ENCODE measurements around the gene FYB1. TPM values are rescaled to one million over a fixed set of nuclear protein-coding genes. Genes with fewer than 3 reads are reported as not detected.

The FYB1 gene
- total RNA-seq, 1 experiment from 2014 or later = not detected

DNA sequence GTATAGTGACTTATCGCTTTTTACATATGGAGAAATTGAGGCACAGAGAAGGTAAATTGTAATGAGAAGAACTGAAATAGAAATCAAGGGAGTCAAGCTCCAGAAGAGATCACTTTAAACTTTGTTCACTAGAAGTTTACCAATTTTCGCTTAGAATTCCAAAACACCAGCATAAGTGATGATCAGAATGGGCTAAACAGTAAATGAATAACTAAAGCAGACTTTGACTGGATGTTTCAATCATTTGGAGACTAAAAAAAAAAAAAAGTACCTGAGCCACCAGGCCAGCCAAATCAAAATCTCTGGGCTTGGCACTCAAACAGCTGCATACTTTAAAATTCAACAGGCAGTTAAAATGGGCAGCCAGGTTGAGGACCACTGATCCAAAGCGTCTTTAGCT is 38.2 kb upstream of the FYB1 start:
- ChIA-PET POLR2A (ENCODE audit: low non-redundant PET) (no interaction called here), CTCF (no interaction called here)
- no peaks in the 10 kb centered on the region for H3K27me3 ChIP-seq (replicated peaks; ENCODE audit: insufficient read depth, low read depth, low read length, poor library complexity)
- intact Hi-C loops (cut with micrococcal nuclease; ENCODE audit: unreplicated experiment) = no loop called here
- no peaks in the 10 kb centered on the region for H3K9me3 ChIP-seq (ENCODE audit: low read depth, low read length, poor library complexity, severe bottlenecking)
- BruUV-seq (replicated peaks) = no TSS peak
- H3K4me1 ChIP-seq (ENCODE audit: insufficient read depth, low read length, poor library complexity, severe bottlenecking) = no peaks in the 10 kb centered on the region
- H3K36me3 ChIP-seq (ENCODE audit: insufficient read depth, low read length, poor library complexity, severe bottlenecking) = no peaks in the 10 kb centered on the region
- no peak for DNase-seq (ENCODE audit: low spot score)
- H3K27ac ChIP-seq (ENCODE audit: low read depth, low read length, poor library complexity, severe bottlenecking) = no peak overlapping the region
- no peak overlapping the region for H3K4me3 ChIP-seq (ENCODE audit: low read depth, low read length, poor library complexity, severe bottlenecking)
- TF ChIP-seq EZH2 (IDR thresholded peaks at IDR 0.05; ENCODE audit: borderline replicate concordance, low read depth, low read length, poor library complexity, severe bottlenecking) = no peak

DNA sequence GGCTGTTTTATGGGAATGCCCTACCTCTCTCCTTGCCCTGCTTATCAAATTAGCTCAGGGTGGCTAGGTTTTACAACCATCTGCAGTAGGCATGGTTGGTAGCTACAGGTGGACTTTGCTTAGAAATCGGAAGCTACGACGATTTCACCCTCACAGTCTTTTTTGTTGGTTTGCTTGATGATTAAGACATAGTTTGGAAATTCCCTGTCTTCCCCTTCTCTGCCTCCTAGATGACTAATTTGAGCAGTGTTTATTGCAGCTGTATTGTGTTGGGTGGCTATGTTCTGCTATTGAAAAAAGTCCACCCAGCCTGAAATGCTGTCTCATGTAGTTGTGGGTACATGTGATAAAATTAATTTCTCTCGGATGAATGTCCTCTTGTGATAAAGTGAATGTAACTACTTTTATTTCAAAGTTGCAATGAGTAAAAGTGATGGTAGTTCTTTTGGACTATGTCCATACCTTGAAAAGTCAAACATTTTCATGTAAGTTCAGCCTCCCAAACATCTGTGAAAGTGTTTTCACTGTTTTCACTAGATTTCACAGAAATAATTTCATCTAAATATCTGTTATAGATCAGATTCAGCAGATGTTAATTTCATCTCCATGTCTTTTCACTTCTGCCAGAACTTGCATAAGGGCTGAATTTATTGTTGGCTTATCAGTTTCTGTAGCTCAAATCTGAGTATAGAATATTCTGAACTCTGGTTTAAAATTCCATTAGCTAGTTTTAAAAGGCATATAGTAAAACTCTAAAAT is 37.3 kb upstream of the FYB1 start:
- intact Hi-C loops (cut with micrococcal nuclease; ENCODE audit: unreplicated experiment) = no loop called here
- Histone ChIP-seq H3K4me1 (ENCODE audit: insufficient read depth, low read length, poor library complexity, severe bottlenecking) (no peaks in the 10 kb centered on the region), H3K9me3 (ENCODE audit: low read depth, low read length, poor library complexity, severe bottlenecking) (no peaks in the 10 kb centered on the region), H3K4me3 (ENCODE audit: low read depth, low read length, poor library complexity, severe bottlenecking) (no peak overlapping the region), H3K36me3 (ENCODE audit: insufficient read depth, low read length, poor library complexity, severe bottlenecking) (no peaks in the 10 kb centered on the region), H3K27ac (ENCODE audit: low read depth, low read length, poor library complexity, severe bottlenecking) (no peak overlapping the region), H3K27me3 (replicated peaks; ENCODE audit: insufficient read depth, low read depth, low read length, poor library complexity) (no peaks in the 10 kb centered on the region)
- DNase-seq (ENCODE audit: low spot score) = no peak
- ChIA-PET POLR2A (ENCODE audit: low non-redundant PET) (no interaction called here), CTCF (no interaction called here)
- no TSS peak for BruUV-seq (replicated peaks)
- TF ChIP-seq, protein P1, sequence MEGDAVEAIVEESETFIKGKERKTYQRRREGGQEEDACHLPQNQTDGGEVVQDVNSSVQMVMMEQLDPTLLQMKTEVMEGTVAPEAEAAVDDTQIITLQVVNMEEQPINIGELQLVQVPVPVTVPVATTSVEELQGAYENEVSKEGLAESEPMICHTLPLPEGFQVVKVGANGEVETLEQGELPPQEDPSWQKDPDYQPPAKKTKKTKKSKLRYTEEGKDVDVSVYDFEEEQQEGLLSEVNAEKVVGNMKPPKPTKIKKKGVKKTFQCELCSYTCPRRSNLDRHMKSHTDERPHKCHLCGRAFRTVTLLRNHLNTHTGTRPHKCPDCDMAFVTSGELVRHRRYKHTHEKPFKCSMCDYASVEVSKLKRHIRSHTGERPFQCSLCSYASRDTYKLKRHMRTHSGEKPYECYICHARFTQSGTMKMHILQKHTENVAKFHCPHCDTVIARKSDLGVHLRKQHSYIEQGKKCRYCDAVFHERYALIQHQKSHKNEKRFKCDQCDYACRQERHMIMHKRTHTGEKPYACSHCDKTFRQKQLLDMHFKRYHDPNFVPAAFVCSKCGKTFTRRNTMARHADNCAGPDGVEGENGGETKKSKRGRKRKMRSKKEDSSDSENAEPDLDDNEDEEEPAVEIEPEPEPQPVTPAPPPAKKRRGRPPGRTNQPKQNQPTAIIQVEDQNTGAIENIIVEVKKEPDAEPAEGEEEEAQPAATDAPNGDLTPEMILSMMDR (conservative IDR thresholded peaks at IDR 0.05; ENCODE audit: low read depth, low read length) = no peak

- Histone ChIP-seq H3K36me3 (ENCODE audit: insufficient read depth, low read length, poor library complexity, severe bottlenecking) (no peaks in the 10 kb centered on the region), H3K4me1 (ENCODE audit: insufficient read depth, low read length, poor library complexity, severe bottlenecking) (no peaks in the 10 kb centered on the region), H3K4me3 (ENCODE audit: low read depth, low read length, poor library complexity, severe bottlenecking) (no peak overlapping the region), H3K27ac (ENCODE audit: low read depth, low read length, poor library complexity, severe bottlenecking) (no peak overlapping the region), H3K9me3 (ENCODE audit: low read depth, low read length, poor library complexity, severe bottlenecking) (no peaks in the 10 kb centered on the region), H3K27me3 (replicated peaks; ENCODE audit: insufficient read depth, low read depth, low read length, poor library complexity) (no peaks in the 10 kb centered on the region)
- BruUV-seq (replicated peaks) = no TSS peak
- ChIA-PET POLR2A (ENCODE audit: low non-redundant PET) (no interaction called here), CTCF (no interaction called here)
- DNase-seq (ENCODE audit: low spot score) = no peak
- TF ChIP-seq, protein P1 (conservative IDR thresholded peaks at IDR 0.05; ENCODE audit: low read depth, low read length) = no peak
- no peak for TF ChIP-seq EZH2 (IDR thresholded peaks at IDR 0.05; ENCODE audit: borderline replicate concordance, low read depth, low read length, poor library complexity, severe bottlenecking)
- intact Hi-C loops (cut with micrococcal nuclease; ENCODE audit: unreplicated experiment) = no loop called here
Observed at GRCh38 chr5:39255406-39255805, 36.0 kb upstream of the FYB1 start.

GRCh38 chr5:39254671-39255070 is 35.3 kb upstream of the FYB1 start:
- no peak for TF ChIP-seq EZH2 (IDR thresholded peaks at IDR 0.05; ENCODE audit: borderline replicate concordance, low read depth, low read length, poor library complexity, severe bottlenecking)
- TF ChIP-seq, protein P1 (conservative IDR thresholded peaks at IDR 0.05; ENCODE audit: low read depth, low read length) = no peak
- DNase-seq (ENCODE audit: low spot score) = no peak
- ChIA-PET CTCF (no interaction called here), POLR2A (ENCODE audit: low non-redundant PET) (no interaction called here)
- Histone ChIP-seq H3K9me3 (ENCODE audit: low read depth, low read length, poor library complexity, severe bottlenecking) (no peaks in the 10 kb centered on the region), H3K4me3 (ENCODE audit: low read depth, low read length, poor library complexity, severe bottlenecking) (no peak overlapping the region), H3K36me3 (ENCODE audit: insufficient read depth, low read length, poor library complexity, severe bottlenecking) (no peaks in the 10 kb centered on the region), H3K27ac (ENCODE audit: low read depth, low read length, poor library complexity, severe bottlenecking) (no peak overlapping the region), H3K27me3 (replicated peaks; ENCODE audit: insufficient read depth, low read depth, low read length, poor library complexity) (no peaks in the 10 kb centered on the region), H3K4me1 (ENCODE audit: insufficient read depth, low read length, poor library complexity, severe bottlenecking) (no peaks in the 10 kb centered on the region)
- intact Hi-C loops (cut with micrococcal nuclease; ENCODE audit: unreplicated experiment) = no loop called here
- no TSS peak for BruUV-seq (replicated peaks)

Data from A673 (cell line).